ENCODE results near the gene DCLK3. TPM values are rescaled to one million over a fixed set of nuclear protein-coding genes. Genes with fewer than 3 reads are reported as not detected.

Gene DCLK3
- polyA plus RNA-seq, 3 donors: 0.95 to 1.4 (median 1.1) TPM

- DNase-seq: no peak
Observed at GRCh38 chr3:36709281-36709680, 55.1 kb downstream of the DCLK3 start.

GRCh38 chr3:36707623-36708409 lies 56.5 kb downstream of the DCLK3 start:
- DNase-seq: no peak

GRCh38 chr3:36705015-36705414 lies 59.3 kb downstream of the DCLK3 start:
- DNase-seq: no peak

GRCh38 chr3:36704280-36704679 lies 60.1 kb downstream of the DCLK3 start:
- DNase-seq: no peak

- DNase-seq: no peak
Observed at GRCh38 chr3:36701249-36701572, 63.1 kb downstream of the DCLK3 start.

- DNase-seq: peak; percentile 58
Observed at GRCh38 chr3:36700537-36701248, 63.7 kb downstream of the DCLK3 start.

GRCh38 chr3:36698314-36698713 lies 66.0 kb downstream of the DCLK3 start:
- DNase-seq: no peak

GRCh38 chr3:36697229-36698001 lies 66.9 kb downstream of the DCLK3 start:
- no peak for DNase-seq

GRCh38 chr3:36696799-36697198 lies 67.6 kb downstream of the DCLK3 start:
- no peak for DNase-seq

GRCh38 chr3:36695769-36696137 lies 68.6 kb downstream of the DCLK3 start:
- DNase-seq: no peak

GRCh38 chr3:36695113-36695768 lies 69.1 kb downstream of the DCLK3 start:
- DNase-seq: no peak

- DNase-seq: no peak
Observed at GRCh38 chr3:36693670-36694069, 70.7 kb downstream of the DCLK3 start.

- DNase-seq: no peak
Observed at GRCh38 chr3:36689560-36689959, 74.8 kb downstream of the DCLK3 start.

GRCh38 chr3:36688815-36689214 lies 75.5 kb downstream of the DCLK3 start:
- no peak for DNase-seq

GRCh38 chr3:36686516-36686915 lies 77.8 kb downstream of the DCLK3 start:
- no peak for DNase-seq

- DNase-seq: no peak
Observed at GRCh38 chr3:36681867-36682266, 82.5 kb downstream of the DCLK3 start.

GRCh38 chr3:36680952-36681351 lies 83.4 kb downstream of the DCLK3 start:
- no peak for DNase-seq

GRCh38 chr3:36679384-36680200 lies 84.8 kb downstream of the DCLK3 start:
- DNase-seq: no peak

GRCh38 chr3:36678216-36679013 lies 85.9 kb downstream of the DCLK3 start:
- DNase-seq: no peak

- DNase-seq: no peak
Observed at GRCh38 chr3:36677331-36678007, 86.9 kb downstream of the DCLK3 start.
